Activated CD8-positive, alpha-beta memory T cell treated with anti-CD3 and anti-CD28 coated beads for 48 hours (primary cell): ENCODE measurements around the gene NFXL1.

Experiments used
- DNase-seq, 3 experiments: peaks; one replicate each; pipeline ENCODE4 v3.0.0-alpha.2; 2020; ENCODE audit warnings: low read depth in 2 of 3, low spot score in 2 of 3

NFXL1 gene

GRCh38 chr4:47899639-47900038 is 14.7 kb downstream of the NFXL1 start:
- no peak for DNase-seq

GRCh38 chr4:47891928-47892327 is 22.5 kb downstream of the NFXL1 start:
- no peak for DNase-seq

GRCh38 chr4:47882228-47882627 is 32.2 kb downstream of the NFXL1 start:
- no peak for DNase-seq

- DNase-seq = no peak
Observed at GRCh38 chr4:47879458-47879857, 34.9 kb downstream of the NFXL1 start.

GRCh38 chr4:47876784-47877546 is 37.4 kb downstream of the NFXL1 start:
- DNase-seq = no peak

- DNase-seq = no peak
Observed at GRCh38 chr4:47876310-47876709, 38.1 kb downstream of the NFXL1 start.

- DNase-seq = no peak
Observed at GRCh38 chr4:47873877-47874541, 40.4 kb downstream of the NFXL1 start.

- DNase-seq = no peak
Observed at GRCh38 chr4:47863486-47863885, 50.9 kb downstream of the NFXL1 start.

GRCh38 chr4:47862297-47862696 is 52.1 kb downstream of the NFXL1 start:
- DNase-seq = no peak

- no peak for DNase-seq
Observed at GRCh38 chr4:47860305-47860704, 54.1 kb downstream of the NFXL1 start.

GRCh38 chr4:47858006-47858405 is 56.4 kb downstream of the NFXL1 start:
- no peak for DNase-seq

- DNase-seq = no peak
Observed at GRCh38 chr4:47856713-47857112, 57.7 kb downstream of the NFXL1 start.

GRCh38 chr4:47855350-47855749 is 59.0 kb downstream of the NFXL1 start:
- no peak for DNase-seq

GRCh38 chr4:47852136-47852535 is 62.2 kb downstream of the NFXL1 start:
- no peak for DNase-seq

- DNase-seq = no peak
Observed at GRCh38 chr4:47849466-47849865, 64.9 kb downstream of the NFXL1 start.

- DNase-seq = no peak
Observed at GRCh38 chr4:47848041-47848440, 66.3 kb downstream of the NFXL1 start.

GRCh38 chr4:47842985-47843384 is 71.4 kb downstream of the NFXL1 start:
- DNase-seq = no peak

GRCh38 chr4:47840291-47840690 is 74.1 kb downstream of the NFXL1 start:
- no peak for DNase-seq

GRCh38 chr4:47839259-47839658 is 75.1 kb downstream of the NFXL1 start:
- peak in 1 of 3 experiments; percentile 15 for DNase-seq

- no peak for DNase-seq
Observed at GRCh38 chr4:47838445-47838844, 75.9 kb downstream of the NFXL1 start.

GRCh38 chr4:47837908-47838294 is 76.5 kb downstream of the NFXL1 start, which contains the start of gene CORIN:
Gene CORIN, minus strand, starts transcription at chr4:47838067. Its CDS starts 118 bp downstream, at chr4:47837949.
- DNase-seq = no peak

- DNase-seq = peak; percentile 12 to 21 (median 21)
Observed at GRCh38 chr4:47837094-47837907, 77.1 kb downstream of the NFXL1 start.
